GM19397 (cell line): Measurements from ENCODE around the gene GALNT15.

ENCODE experiments used
- ATAC-seq: cut with Tn5 transposase; IDR thresholded peaks from one replicate; pipeline ENCODE4 v1.9.1; 2021; ENCODE audit warnings: mild to moderate bottlenecking, moderate library complexity; ENCODE audit not compliant: unreplicated experiment

GALNT15 gene

DNA sequence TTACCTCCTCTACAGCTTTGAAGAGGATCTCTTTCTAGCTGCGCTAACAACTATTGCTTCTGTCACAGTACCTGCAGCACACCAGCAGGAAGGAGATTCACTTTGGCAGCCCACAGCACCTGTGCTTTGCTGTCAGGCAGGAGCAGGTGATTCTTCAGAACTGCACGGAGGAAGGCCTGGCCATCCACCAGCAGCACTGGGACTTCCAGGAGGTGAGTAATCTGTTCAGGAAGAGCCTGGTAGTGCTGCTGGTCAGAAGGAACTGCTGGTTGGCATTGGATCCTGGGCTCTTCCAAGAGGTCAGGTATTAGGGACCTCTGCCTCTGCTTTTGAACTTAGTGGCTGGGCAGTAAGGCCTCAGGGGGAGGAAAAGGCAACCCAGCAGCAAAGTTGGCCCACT lies 48.1 kb downstream of the GALNT15 start:
- ATAC-seq, result no peak

DNA sequence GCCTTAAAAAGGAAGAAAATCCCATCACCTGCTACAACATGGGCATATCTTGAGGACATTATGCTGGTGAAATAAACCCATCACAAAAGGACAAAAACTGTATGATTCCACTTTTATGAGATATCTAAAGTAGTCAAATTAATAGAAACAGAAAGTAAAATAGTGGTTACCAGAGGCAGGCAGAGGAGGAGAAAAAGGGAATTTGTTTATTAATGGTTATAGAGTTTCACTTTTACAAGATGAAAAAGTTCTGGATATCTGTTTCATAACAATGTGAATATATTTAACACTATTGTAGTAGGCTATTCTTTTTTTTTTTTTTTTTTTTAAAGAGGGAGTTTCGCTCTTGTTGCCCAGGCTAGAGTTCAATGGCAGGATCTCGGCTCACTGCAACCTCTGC lies 49.8 kb downstream of the GALNT15 start:
- no peak for ATAC-seq

DNA sequence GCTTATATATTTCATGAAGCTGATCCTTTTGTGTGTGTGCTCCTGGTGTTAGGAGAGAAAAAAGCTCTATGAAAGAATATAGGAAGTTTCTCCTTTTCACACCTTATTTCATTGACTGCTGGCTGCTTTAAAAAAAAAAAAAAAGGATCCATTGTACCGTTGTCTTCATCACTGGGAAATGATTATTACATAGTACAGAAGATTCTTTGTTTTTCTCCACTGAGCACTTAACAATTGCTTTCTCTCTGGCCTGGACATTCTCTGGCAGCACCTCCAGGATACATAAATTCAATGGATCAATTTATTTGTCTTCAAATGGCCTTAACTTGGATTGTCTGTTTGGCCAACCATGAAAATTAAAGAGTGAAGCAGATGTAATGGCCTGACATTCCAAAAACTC lies 53.1 kb downstream of the GALNT15 start:
- no peak for ATAC-seq

DNA sequence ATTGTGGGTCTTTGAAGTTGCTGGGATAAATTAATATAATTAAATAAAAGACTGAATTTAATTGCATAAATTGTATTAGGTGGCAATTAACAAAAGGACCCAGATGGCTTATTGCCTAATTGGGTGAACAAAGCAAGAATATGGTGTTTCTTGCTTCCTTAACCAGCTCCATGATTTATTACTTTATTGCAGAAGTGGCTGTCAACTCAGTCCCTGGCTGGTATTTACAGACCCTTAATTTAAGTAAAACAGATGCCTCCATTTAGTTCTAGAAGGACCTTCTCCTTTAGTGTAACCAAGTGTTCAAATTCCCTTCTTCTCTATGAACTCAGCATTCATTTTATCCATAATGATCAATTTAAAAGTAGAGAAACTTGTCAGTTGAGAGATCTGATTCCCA lies 55.2 kb downstream of the GALNT15 start:
- ATAC-seq, result no peak

DNA sequence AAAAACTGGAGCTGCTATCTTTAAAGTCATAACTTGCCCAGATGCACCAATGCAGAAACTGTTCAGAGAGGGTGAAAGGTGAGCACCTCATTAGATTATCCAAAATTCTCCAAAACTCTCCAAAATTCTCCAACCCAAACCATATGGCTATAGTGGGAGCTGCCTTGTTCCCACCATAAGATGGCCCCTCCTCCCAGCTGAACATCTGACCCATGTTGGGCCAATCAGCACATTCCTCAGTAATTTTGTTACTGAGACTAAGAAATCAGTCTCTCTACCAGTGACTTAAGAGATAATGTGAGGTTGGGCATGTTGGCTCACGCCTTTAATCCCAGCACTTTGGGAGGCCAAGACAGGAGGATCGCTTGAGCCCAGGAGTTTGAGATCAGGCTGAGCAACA lies 57.5 kb downstream of the GALNT15 start:
- ATAC-seq, result no peak

DNA sequence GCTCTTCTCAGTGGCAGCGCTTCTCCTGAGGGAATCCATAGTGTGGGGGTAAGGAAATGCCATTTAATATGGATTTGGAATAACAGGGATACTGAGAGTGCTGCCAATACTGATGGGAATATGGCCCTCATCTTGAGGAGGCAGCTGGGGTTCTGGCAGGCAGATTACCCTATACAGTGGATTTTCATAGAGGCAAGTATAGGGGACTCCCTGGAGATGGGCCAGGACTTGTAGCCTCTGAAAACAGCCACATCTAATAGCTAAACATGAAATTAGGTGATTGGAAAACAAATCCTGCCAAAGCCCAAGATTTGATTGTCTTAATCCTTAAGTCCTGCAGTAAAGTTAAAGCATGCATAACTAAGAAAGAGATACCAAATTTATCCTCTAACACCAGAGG lies 59.3 kb downstream of the GALNT15 start:
- ATAC-seq, result no peak

DNA sequence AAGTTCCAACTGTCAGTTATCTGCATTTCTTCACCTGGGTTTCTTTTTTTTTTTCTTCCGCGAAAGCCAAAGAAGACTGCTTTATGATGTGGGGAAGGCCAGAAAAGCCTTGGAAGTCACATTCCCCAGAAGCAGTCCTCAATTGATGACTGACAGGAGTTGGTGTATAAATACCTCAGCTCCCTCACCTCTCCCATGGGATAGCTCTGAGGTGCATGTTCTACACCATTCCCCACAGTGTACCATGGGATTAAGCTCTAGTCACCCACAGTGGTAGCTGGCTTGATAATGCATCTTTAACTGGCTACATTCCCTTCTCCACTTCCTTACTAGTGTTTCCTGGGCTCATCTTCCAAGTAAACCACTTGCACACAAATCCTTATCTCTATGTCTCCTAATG lies 59.8 kb downstream of the GALNT15 start:
- no peak for ATAC-seq

DNA sequence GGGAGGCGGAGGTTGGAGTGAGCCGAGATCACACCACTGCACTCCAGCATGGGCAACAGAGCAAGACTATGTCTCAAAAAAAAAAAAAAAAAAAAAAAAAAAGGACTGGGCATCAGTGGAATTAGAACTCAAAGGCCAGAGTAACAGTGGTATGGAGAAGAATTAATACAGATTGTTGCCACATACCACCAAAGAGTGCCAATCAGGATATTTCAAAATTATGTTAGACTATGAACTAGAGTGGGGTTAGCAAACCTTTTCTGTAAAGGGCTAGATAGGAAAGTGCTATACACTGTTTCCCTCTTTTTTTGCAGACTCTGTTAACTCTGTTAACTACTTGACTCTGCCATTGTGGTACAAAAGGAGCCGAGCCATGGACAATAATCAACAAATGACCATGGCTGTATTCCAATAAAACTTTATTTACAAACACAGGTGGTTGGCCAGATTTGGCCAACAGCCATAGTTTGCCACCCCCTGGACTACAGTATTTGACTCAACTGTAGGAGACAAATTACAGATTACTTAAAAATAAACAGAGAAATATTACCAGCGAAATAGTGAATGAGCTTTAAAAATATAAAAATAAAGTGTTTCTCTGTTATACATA lies 61.7 kb downstream of the GALNT15 start:
- no peak for ATAC-seq

DNA sequence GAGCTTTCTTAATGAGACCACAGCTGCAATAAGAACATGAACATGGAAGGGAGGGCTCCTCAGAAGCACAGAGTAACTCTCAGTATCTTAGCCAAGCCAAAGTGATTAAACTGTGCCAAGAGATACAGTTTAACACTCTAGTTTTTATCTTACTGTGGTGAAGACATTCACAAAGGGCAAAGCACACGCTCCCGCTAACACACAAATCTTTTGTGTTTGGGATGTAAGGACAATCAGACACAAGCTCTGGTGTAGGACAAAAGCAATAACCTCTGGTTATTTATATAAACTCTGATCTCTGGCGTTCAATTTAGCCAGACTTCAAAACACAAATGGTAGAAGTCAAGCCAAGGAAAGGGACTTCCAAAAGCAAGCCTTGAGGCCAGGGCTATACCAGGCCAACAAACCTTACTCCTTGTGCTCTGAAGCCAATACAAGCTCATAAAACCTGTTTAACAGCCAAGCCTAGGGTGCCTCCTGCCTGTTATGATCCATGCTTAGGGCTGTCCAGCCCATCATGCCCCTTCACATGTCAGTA lies 62.4 kb downstream of the GALNT15 start:
- ATAC-seq, result no peak

DNA sequence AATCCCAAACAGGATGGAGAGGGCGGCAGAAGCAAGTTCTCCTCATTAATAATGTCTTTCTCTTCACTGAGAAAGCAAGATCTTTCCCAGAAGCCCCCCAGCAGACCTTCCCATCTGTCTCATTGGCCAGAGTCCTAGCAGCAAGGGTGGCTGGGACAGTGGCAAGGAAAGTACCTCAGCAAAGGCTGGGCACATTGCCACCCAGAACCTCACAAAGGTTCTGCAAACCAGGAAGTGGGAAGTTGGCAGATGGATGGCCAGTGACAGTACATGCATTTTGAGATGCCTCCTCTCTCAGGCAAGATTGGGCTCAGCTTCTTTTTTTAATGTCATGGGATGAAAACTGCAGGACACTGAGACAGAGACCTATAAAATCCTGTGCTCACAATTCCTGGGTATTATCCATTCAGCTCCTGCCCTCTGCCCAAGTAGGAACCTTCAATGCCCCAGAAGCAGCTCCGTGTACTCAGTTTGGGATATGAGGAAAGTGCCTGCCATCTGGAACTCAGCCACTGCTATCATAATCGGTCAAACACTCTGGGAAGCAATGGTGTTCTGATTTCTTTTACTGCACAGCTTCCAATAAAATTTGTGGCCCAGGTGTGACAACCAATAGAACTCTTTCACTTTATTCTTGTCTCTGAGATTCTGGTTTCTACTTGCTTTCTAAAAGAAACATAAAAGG lies 64.7 kb downstream of the GALNT15 start:
- no peak for ATAC-seq

DNA sequence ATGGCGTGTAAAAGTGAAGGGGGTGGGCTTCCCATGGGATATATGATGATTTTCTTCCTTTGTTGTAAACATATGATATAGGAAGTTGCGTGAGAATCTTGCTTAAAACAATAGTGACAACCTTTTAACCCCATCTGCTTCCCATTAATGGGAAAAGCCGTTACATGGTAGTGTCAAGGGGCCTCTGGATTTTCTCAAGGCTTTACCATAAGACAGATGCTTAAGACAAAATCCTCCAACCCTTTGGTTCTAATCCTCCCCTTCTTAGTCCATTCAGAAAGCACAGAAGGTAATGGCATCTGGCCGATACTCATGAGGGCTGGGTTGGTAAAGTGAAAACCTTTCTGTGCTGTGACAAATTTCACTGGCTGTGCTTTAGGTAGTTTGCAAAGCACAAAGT lies 65.3 kb downstream of the GALNT15 start:
- no peak for ATAC-seq

DNA sequence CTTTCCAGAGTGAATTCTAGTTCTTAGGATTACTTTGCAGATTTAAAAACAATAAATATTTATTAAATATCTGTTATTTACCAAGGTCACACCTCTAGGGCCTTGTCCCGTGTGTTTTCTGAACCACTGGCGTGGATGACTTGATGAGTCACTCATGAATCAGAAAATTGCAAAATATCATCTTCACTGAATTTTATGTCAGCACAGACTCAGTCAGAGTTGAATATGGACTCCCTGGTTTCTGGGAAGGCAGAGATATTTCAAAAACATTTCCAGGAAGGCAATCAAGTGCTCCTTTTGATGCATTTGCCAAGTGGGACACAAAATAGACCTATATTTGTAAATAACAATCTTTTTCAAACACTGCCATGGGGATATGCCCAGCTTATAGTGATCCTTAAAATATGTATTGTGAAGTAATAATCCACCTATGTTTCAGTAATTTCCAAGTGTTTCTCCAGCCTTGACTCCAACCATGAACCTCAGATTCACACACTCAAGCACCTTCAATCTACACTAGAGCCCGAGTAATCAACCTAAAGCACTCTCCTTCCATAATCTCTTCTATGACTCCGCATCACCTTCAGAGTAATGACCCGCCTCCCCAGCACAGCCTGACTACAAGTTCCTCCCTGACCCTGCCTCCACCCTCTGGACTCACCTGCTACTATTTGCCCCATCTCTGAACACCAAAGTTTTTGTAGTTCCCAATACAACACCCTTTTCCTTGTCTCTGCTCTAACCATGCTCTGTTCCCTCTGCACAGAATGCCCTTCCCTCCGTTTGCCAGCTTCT lies 65.9 kb downstream of the GALNT15 start:
- no peak for ATAC-seq

DNA sequence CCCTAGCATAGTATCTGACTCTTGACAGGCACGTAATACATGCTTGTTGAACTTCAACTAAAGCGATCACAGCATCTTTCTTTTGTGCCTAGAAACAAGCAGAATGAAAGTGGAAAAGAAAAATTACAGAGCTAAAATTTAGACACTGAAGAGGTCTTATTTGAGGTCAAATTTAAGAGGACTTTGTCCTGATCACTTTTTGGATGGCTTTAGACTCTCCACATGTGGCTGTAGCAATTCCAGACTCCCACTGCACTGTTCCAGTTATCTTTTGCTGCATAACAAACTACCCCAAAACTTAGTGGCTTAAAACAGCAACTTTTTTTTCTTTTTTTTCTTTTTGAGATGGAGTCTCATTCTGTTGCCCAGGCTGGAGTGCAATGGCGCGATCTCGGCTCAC lies 66.7 kb downstream of the GALNT15 start:
- no peak for ATAC-seq

DNA sequence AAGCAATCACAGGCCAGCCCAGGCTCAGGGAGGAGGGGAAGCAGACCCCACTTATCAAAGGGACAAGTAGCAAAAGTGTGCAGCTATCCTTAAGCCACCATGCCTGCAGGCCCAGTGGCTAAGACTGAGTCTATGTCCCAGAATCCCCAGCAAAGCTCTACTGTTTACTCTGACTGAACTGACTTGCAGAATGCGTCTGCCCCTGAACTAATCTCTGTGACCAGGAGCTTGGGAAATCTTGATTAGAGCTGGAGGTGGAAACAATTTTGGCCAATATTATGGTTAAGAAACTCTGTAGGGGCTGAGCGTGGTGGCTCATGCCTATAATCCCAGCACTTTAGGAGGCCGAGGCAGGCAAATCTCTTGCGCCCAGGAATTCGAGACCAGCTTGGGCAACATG lies 67.7 kb downstream of the GALNT15 start:
- ATAC-seq, result no peak

DNA sequence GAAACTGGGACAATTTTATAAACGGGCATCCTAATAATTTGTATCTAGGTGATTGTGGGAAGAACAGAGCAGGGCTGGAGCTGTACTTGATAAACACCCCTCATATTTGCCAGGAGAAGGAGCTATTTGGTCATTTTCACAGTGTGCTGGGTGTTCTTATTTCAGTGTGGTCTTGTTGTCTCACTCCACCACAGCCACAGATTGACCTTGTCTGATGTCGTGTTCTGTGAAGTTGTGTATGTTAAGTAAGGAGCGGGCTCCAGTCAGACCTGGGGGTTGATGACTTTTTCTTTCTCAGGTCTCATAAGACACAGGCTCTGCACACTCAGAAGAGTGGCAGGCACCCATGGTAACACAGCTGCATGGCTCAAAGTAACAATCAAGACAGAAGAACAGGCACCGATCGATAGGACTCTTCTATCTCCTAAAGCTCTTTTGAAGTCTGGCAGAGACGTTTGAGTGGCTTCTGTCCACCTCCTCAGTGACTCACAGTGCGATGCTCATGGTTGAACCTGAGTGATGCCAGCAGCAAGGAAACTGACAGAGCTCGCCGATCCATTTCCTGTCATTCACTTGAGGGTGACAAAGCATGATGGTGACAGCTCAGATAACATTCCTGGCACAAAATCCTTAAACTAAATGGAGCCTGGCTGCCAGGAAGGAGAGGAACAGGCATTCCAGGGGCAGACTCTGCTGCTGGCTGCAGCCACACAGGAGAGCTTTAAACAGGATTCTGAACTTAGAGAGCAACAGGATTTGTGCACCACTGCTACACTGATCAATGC lies 69.4 kb downstream of the GALNT15 start:
- no peak for ATAC-seq

DNA sequence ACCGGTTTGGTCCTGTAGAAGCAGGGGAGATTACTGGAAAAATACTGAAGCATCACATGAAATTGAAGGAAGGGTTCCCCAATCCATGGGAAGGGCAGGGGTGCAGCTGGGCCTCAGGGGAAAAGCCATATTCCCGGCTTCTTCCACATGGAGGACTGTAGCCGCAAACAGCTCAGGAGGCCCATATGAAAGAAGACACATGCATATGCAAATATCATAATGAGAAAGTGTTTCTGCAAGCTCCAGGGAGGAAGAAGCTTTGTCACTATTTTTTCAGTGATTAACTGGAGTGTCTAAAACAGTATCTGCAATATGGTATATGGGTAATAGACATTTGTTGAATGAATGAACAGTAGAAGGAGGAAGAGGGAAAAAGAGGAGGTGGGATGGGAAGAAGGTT lies 71.1 kb downstream of the GALNT15 start:
- no peak for ATAC-seq

DNA sequence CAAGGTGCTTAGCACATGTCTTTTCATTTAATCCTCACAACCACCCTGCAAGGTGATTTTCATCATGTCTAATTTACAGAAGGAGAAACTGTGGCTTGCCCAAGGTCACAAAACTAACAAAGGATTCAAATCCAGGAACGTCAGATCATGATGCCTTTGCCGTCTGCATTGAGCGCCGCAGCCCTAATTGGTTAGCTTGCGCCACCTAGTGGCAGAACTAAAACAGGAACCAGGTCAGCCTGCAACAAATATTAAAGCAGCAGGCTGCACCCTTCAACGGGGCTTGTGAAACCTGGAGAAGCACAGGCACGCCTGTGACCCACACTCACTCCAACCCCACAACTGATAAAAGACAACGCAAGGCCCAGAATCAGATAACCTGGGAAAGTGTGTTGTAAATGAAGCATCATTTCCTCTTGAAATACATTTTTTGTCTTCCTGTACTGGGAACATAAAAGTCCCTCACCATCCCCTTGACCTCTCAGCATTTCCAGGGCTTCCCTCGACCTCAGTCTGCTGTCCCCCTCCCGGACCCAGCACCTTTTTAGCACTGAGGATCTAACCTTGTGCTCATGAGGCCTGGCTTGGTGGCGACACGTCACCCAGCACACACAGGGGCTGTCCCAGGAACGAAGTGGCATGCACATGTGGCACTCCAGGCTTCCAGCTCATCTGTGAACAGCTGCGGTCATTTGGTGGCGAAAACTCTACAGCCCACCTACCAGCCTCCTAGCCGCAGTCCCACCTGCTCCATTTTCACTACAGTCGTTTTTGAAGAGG lies 73.0 kb downstream of the GALNT15 start:
- peak; percentile 60 for ATAC-seq

DNA sequence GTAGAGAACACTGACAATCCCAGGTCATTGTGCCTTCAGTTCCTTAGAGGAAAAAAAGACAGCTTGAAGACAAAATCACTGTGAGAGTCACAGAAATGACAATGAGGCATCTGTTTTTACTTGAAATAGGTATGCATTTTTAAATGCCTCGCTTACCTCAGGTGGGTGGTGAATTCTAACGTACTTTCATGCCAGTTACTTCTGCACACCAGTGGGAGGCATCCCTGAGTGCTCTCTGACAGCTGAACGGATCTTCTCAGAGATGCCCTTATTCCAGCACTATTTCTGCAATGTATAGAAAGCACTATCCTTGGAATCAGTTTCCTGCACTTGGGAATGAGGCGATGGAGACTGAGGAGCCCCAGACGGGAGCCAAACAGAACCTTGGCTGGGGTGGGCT lies 74.1 kb downstream of the GALNT15 start:
- ATAC-seq, result no peak

DNA sequence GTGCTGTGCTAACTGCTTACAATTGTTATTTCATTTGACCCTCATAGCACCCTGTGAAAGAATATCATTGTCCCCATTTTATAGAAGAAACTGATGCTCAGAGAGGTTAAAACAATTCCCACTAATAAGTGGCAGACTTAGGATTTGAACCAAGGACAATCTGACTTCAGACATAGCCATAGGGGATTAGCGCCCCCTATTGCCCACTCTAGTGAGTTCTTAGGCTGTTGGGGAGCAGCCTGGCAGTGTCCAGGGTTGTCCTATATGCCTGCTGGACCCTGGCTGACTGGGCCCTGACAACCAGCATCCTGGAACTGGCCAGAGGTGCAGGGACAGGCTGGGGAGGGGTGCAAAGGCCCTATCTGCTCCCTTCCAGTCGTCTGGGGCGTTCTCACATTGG lies 74.9 kb downstream of the GALNT15 start:
- no peak for ATAC-seq

DNA sequence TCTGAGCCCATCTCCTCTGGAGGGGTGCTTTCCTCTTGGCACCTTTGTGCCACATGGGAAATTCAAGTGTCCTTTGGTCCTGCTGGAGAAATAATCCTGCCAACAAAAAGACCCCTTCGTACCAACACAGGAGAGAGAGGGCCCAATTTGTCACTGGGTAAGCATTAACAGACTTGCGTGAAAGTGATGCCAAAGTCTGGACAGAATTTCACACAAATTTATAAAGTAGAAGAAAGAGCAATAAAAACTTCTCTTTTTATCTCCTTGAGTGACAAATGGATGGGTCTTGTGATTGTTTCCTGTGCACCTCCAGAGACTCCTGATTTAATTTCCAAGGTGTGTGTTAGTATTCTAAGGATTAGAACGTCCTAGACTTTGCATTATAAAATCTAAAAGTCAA lies 75.4 kb downstream of the GALNT15 start:
- ATAC-seq, result no peak
